Measurements from ENCODE around the gene SLC13A2.
"Not testable (repeated sequence)": the region's sequence is repeated elsewhere in the genome, so short reads cannot be mapped to it uniquely, and the experiment has no call there.

The SLC13A2 gene

GRCh38 chr17:28518132-28518531 is 44.7 kb downstream of the SLC13A2 start:
- DNase-seq (ENCODE audit: low read depth), result no peak

GRCh38 chr17:28518578-28518977 is 45.1 kb downstream of the SLC13A2 start:
- DNase-seq (ENCODE audit: low read depth), result no peak

GRCh38 chr17:28519236-28519635 is 45.8 kb downstream of the SLC13A2 start:
- no peak for DNase-seq (ENCODE audit: low read depth)

- no peak for DNase-seq (ENCODE audit: low read depth)
These were observed 47.2 kb downstream of the SLC13A2 start for GRCh38 chr17:28520687-28521086.

GRCh38 chr17:28521311-28522085 is 48.1 kb downstream of the SLC13A2 start:
- DNase-seq (ENCODE audit: low read depth), result no peak

- DNase-seq (ENCODE audit: low read depth), result not testable (repeated sequence)
These were observed 48.8 kb downstream of the SLC13A2 start for GRCh38 chr17:28522281-28522680.

- DNase-seq (ENCODE audit: low read depth), result no peak
These were observed 49.7 kb downstream of the SLC13A2 start for GRCh38 chr17:28523186-28523585.

- no peak for DNase-seq (ENCODE audit: low read depth)
These were observed 50.4 kb downstream of the SLC13A2 start for GRCh38 chr17:28523876-28524275.

- no peak for DNase-seq (ENCODE audit: low read depth)
These were observed 51.3 kb downstream of the SLC13A2 start for GRCh38 chr17:28524476-28525424.

- DNase-seq (ENCODE audit: low read depth), result no peak
These were observed 52.9 kb downstream of the SLC13A2 start for GRCh38 chr17:28526381-28526780.

GRCh38 chr17:28527181-28527681 is 53.8 kb downstream of the SLC13A2 start:
- DNase-seq (ENCODE audit: low read depth), result no peak

GRCh38 chr17:28527859-28528258 is 54.4 kb downstream of the SLC13A2 start:
- no peak for DNase-seq (ENCODE audit: low read depth)

GRCh38 chr17:28528327-28529012 is 55.0 kb downstream of the SLC13A2 start:
- DNase-seq (ENCODE audit: low read depth), result no peak

- no peak for DNase-seq (ENCODE audit: low read depth)
These were observed 55.6 kb downstream of the SLC13A2 start for GRCh38 chr17:28529013-28529400.

GRCh38 chr17:28530250-28530649 is 56.8 kb downstream of the SLC13A2 start:
- no peak for DNase-seq (ENCODE audit: low read depth)

GRCh38 chr17:28530926-28531325 is 57.5 kb downstream of the SLC13A2 start:
- no peak for DNase-seq (ENCODE audit: low read depth)

GRCh38 chr17:28532050-28532960 is 58.9 kb downstream of the SLC13A2 start:
- DNase-seq (ENCODE audit: low read depth), result no peak

GRCh38 chr17:28533091-28533807 is 59.8 kb downstream of the SLC13A2 start:
- no peak for DNase-seq (ENCODE audit: low read depth)

GRCh38 chr17:28534740-28535375 is 61.4 kb downstream of the SLC13A2 start:
- DNase-seq (ENCODE audit: low read depth), result no peak

Data from T follicular helper cell (primary cell).